ENCODE data around the gene KCNMA1.
"Not testable (repeated sequence)": the region's sequence is repeated elsewhere in the genome, so short reads cannot be mapped to it uniquely, and the experiment has no call there.

The KCNMA1 gene

GRCh38 chr10:77602913-77603533, 34.6 kb downstream of the KCNMA1 start:
- DNase-seq, result no peak

- no peak for DNase-seq
Measured at GRCh38 chr10:77602231-77602912, 35.2 kb downstream of the KCNMA1 start.

GRCh38 chr10:77601488-77601887, 36.1 kb downstream of the KCNMA1 start:
- DNase-seq, result no peak

- no peak for DNase-seq
Measured at GRCh38 chr10:77600640-77601039, 37.0 kb downstream of the KCNMA1 start.

- no peak for DNase-seq
Measured at GRCh38 chr10:77599651-77600050, 38.0 kb downstream of the KCNMA1 start.

GRCh38 chr10:77598606-77599005, 39.0 kb downstream of the KCNMA1 start:
- DNase-seq, result no peak

DNA sequence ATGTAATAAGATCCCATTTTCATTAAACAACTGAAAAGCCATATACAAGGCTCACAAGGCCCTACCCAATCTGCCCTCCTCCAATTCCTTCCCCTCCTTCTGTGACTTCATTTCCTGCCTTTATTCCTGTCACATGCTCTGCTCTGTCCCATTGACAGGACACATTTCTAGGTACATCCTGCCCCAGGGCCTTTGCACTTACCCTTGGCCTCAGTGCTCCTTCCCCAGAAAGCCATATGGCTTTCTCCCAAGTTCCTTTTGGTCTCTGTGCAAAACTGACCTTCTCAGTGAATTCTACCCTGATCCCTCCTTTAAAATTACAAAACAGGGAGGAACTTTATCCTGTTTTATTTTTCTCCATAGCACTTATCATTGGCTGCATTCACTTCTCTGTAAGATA, 40.0 kb downstream of the KCNMA1 start:
- no peak for DNase-seq

DNA sequence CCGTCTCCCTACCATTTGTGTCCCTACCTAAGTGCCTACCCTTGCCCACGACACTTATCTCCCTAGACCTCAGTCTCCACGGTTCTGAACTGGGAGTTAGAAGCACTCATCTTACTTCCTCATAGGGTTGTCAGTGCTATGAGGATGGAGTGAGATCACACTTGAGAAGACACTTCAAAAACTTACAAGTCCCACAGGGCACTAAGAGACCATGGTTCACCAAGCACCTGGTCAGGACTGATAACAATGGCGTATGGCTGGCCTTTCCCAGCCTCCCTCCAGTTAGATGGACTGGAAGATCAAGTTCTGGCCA, 43.2 kb downstream of the KCNMA1 start:
- DNase-seq, result no peak

- no peak for DNase-seq
Measured at GRCh38 chr10:77593771-77594470, 43.7 kb downstream of the KCNMA1 start.

- no peak for DNase-seq
Measured at GRCh38 chr10:77592946-77593636, 44.5 kb downstream of the KCNMA1 start.

GRCh38 chr10:77592510-77592909, 45.1 kb downstream of the KCNMA1 start:
- DNase-seq, result no peak

GRCh38 chr10:77591238-77591880, 46.2 kb downstream of the KCNMA1 start:
- no peak for DNase-seq

DNA sequence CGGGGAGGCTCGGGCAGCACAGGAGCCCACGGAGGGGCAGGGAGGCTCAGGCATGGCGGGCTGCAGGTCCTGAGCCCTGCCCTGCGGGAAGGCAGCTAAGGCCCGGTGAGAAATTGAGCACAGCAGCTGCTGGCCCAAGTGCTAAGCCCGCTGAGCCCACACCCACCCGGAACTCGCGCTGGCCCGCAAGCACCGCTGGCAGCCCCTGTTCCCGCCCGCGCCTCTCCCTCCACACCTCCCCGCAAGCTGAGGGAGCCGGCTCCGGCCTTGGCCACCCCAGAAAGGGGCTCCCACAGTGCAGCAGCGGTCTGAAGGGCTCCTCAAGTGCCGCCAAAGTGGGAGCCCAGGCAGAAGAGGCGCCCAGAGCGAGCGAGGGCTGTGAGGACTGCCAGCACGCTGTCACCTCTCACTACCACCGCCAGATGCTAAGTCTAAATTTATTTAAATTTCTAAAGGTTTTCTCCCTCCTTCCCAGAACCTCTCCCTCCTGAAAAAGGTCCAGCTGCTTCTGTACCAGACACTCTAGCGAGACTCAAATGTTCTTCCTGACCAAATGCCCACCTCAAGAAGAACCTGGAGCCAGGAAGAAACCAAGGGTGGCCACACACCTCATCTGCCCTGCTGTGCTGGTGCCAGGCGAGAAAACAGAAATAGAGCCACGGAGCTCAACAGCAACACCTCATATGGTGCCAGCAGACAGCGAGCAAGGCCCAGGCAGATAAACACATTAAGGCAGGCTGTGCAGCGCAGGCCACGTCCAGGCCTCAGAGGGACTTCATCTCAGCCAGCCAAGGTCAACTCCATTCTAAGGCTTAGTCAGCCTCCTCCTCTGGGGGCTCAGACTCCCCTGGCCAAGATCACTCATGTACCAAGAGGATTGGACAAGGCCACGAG, 47.0 kb downstream of the KCNMA1 start:
- DNase-seq, result no peak

- DNase-seq, result not testable (repeated sequence)
Measured at GRCh38 chr10:77589703-77590102, 47.9 kb downstream of the KCNMA1 start.

DNA sequence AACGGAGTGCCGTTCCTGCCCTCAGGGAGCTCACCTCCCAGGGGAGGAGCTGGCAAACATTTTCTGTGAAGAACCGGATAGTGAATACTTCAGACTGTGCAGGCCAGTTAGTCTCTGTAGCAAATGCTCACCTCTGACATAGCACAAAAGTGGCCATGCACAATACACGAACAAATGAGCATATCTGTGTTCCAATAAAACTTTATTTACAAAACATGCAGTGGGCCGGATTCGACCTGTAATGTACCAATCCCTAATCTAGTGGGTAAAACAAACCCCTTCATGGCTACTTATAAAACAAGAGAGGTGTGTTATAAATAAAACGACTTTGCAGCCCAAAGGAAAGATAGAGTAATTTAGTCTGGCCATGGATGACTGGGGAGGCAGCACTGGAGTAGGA, 48.7 kb downstream of the KCNMA1 start:
- DNase-seq, result no peak

DNA sequence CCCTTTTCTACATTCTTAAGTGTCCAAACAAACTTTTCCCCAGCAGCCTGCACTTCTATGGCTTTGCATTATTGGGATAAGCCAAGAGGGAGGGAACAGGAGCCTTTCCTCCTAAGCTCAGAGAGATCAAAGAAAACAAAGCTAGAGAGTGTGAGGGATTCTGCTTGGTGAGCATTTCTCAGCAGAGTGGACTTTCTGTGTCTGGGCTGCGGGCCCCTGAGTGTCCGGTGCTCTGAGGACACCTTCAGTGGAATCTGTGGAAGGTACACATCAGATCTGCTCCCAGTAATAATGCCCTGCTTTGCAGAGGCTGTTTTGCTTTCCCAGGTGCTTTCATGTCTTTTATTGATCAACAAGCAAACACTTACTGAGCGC, 50.2 kb downstream of the KCNMA1 start:
- no peak for DNase-seq

GRCh38 chr10:77586719-77587415, 50.7 kb downstream of the KCNMA1 start:
- no peak for DNase-seq

DNA sequence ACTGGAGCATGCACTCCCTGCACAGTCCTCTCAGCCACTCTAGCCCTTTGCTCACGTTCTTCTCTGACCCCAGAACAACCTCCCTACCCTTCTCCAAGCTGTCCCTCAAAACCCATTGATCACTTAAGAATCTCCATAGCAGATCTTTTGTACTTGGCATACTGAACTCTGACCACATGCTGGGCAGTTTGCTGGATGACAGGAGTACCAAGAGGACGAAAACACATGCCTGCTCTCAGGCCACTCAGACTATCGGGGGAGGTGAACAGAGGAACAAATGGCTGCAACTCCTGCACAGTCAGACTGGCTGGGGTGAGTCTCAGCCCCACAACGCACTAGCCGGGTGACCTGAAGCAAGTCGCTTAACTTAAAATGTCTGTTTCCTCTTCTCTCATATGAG, 52.7 kb downstream of the KCNMA1 start:
- no peak for DNase-seq

- no peak for DNase-seq
Measured at GRCh38 chr10:77583527-77583926, 54.1 kb downstream of the KCNMA1 start.

- no peak for DNase-seq
Measured at GRCh38 chr10:77582710-77583115, 54.9 kb downstream of the KCNMA1 start.

GRCh38 chr10:77581738-77582137, 55.9 kb downstream of the KCNMA1 start:
- no peak for DNase-seq

- no peak for DNase-seq
Measured at GRCh38 chr10:77580482-77580881, 57.1 kb downstream of the KCNMA1 start.
